NCI-H146 treated with DMSO at 0.1 percent for 48 hours (cell line): Measurements from ENCODE around the gene PREPL.

Experiments
- DNase-seq: peaks from one replicate; lab custom pipeline; 2025; ENCODE audit not compliant: unreplicated experiment; lab: John Stamatoyannopoulos, UW

PREPL gene

GRCh38 chr2:44296653-44297052 is 64.6 kb downstream of the PREPL start:
- no peak for DNase-seq

- no peak for DNase-seq
Observed at GRCh38 chr2:44295633-44296359, 65.5 kb downstream of the PREPL start.

GRCh38 chr2:44295113-44295512 is 66.2 kb downstream of the PREPL start:
- no peak for DNase-seq

- DNase-seq = peak; percentile 77
Observed at GRCh38 chr2:44291281-44292248, 69.7 kb downstream of the PREPL start.

GRCh38 chr2:44290261-44290660 is 71.0 kb downstream of the PREPL start:
- no peak for DNase-seq

GRCh38 chr2:44286884-44287638 is 74.2 kb downstream of the PREPL start:
- no peak for DNase-seq

GRCh38 chr2:44286119-44286883 is 75.0 kb downstream of the PREPL start:
- DNase-seq = no peak

GRCh38 chr2:44285174-44285573 is 76.1 kb downstream of the PREPL start:
- DNase-seq = no peak

- no peak for DNase-seq
Observed at GRCh38 chr2:44283116-44283666, 78.1 kb downstream of the PREPL start.

GRCh38 chr2:44280869-44281268 is 80.4 kb downstream of the PREPL start:
- DNase-seq = no peak

GRCh38 chr2:44277541-44277940 is 83.8 kb downstream of the PREPL start:
- DNase-seq = no peak

GRCh38 chr2:44275927-44276303 is 85.4 kb downstream of the PREPL start:
- DNase-seq = no peak

- DNase-seq = no peak
Observed at GRCh38 chr2:44273596-44273995, 87.7 kb downstream of the PREPL start.

GRCh38 chr2:44273076-44273475 is 88.2 kb downstream of the PREPL start:
- DNase-seq = no peak

- DNase-seq = no peak
Observed at GRCh38 chr2:44271296-44271695, 90.0 kb downstream of the PREPL start.

- DNase-seq = no peak
Observed at GRCh38 chr2:44269831-44270230, 91.5 kb downstream of the PREPL start.

GRCh38 chr2:44267796-44268648 is 93.3 kb downstream of the PREPL start:
- DNase-seq = no peak
